Activated CD8-positive, alpha-beta T cell treated with anti-CD3 and anti-CD28 coated beads for 36 hours (primary cell): ENCODE data around the gene CLCN7. TPM values are rescaled to one million over a fixed set of nuclear protein-coding genes. Genes with fewer than 3 reads are reported as not detected.

Experiments
- ATAC-seq: fragments of 200-7000 bp; cut with Tn5 transposase; one replicate; pipeline ENCODE4 v1.10.0; 2021; ENCODE audit warnings: mild to moderate bottlenecking, moderate library complexity
- CTCF ChIA-PET: fragments of 350-600 bp; sonication (Branson Sonifier 250); formaldehyde crosslinking; loops from one replicate; lab custom pipeline; 2021; ENCODE audit warnings: antibody characterized with exemption; lab: Charles Lee
- POLR2A ChIA-PET: fragments of 350-600 bp; sonication (Branson Sonifier 250); formaldehyde crosslinking; loops from one replicate; lab custom pipeline; 2021; ENCODE audit warnings: antibody characterized with exemption; lab: Charles Lee
- DNase-seq: peaks from one replicate; pipeline ENCODE4 v3.0.0-alpha.2; 2020
- H3K27ac Mint-ChIP-seq: one replicate; pipeline ENCODE4 v1.8.0; 2021; ENCODE audit warnings: mild to moderate bottlenecking, mixed read lengths
- H3K27me3 Mint-ChIP-seq: one replicate; pipeline ENCODE4 v1.8.0; 2021; ENCODE audit warnings: mixed read lengths
- H3K36me3 Mint-ChIP-seq: one replicate; pipeline ENCODE4 v1.8.0; 2021; ENCODE audit warnings: low read depth, mixed read lengths
- H3K4me1 Mint-ChIP-seq: one replicate; pipeline ENCODE4 v1.8.0; 2021; ENCODE audit warnings: low read depth, mixed read lengths
- H3K4me3 Mint-ChIP-seq: one replicate; pipeline ENCODE4 v1.8.0; 2021; ENCODE audit warnings: mild to moderate bottlenecking, moderate library complexity, mixed read lengths
- H3K9me3 Mint-ChIP-seq: one replicate; pipeline ENCODE4 v1.8.0; 2021; ENCODE audit warnings: mixed read lengths
- CTCF ChIP-seq: fragments of 200-600 bp; IDR thresholded peaks from one replicate; pipeline ENCODE4 v1.8.0; 2022; ENCODE audit warnings: antibody characterized with exemption, mild to moderate bottlenecking
- intact Hi-C: fragments of 100-400 bp; cut with micrococcal nuclease; formaldehyde crosslinking; loops from one replicate; pipeline ENCODE4 v1.10.0; 2022
- total RNA-seq, 2 experiments: library from RNA; stranded (reverse); gene quantifications; one replicate each; pipeline ENCODE4 v1.2.3, GENCODE V29; 2021

The CLCN7 gene
- total RNA-seq, 2 experiments from 2014 or later, result 35.5 to 36.8 TPM

- no peak for ATAC-seq
- DNase-seq, result no peak
- no peak within 1 kb of the TSS for H3K4me3 Mint-ChIP-seq
- intact Hi-C loops, result no loop called here
- POLR2A ChIA-PET, result no interaction called here
- H3K9me3 Mint-ChIP-seq, result no peaks in the 10 kb centered on the region
- TF ChIP-seq CTCF, result no peak
- H3K27ac Mint-ChIP-seq, result no peak within 1 kb of the TSS
- CTCF ChIA-PET, result no interaction called here
- H3K4me1 Mint-ChIP-seq, result peaks cover 8% of the 10 kb centered on the region
- no peaks in the 10 kb centered on the region for H3K27me3 Mint-ChIP-seq
- no peaks in the 10 kb centered on the region for H3K36me3 Mint-ChIP-seq
These were observed 13.8 kb upstream of the CLCN7 start, which contains the start of gene PTX4 for GRCh38 chr16:1488619-1489018. PTX4 (minus strand) TSS chr16:1488944; CDS start chr16:1488909, 35 bp downstream.

- CTCF ChIA-PET, result no interaction called here
These were observed 13.3 kb upstream of the CLCN7 start for GRCh38 chr16:1488054-1488601.

GRCh38 chr16:1487395-1488053 lies 12.7 kb upstream of the CLCN7 start:
- POLR2A ChIA-PET, result no interaction called here
- DNase-seq (no peak), ATAC-seq (no peak)
- CTCF ChIA-PET, result no interaction called here
- H3K36me3 Mint-ChIP-seq, result no peaks in the 10 kb centered on the region
- H3K4me3 Mint-ChIP-seq, result no peak overlapping the region
- no peaks in the 10 kb centered on the region for H3K9me3 Mint-ChIP-seq
- no peaks in the 10 kb centered on the region for H3K27me3 Mint-ChIP-seq
- H3K27ac Mint-ChIP-seq, result no peak overlapping the region
- H3K4me1 Mint-ChIP-seq, result peaks cover 3% of the 10 kb centered on the region
- intact Hi-C loops, result no loop called here
- TF ChIP-seq CTCF, result no peak

More at GRCh38 chr16:1488054-1488601, 13.3 kb upstream of the CLCN7 start:
- Mint-ChIP-seq H3K27me3 (no peaks in the 10 kb centered on the region), H3K27ac (no peak overlapping the region), H3K36me3 (no peaks in the 10 kb centered on the region), H3K4me3 (no peak overlapping the region), H3K4me1 (peaks cover 8% of the 10 kb centered on the region), H3K9me3 (no peaks in the 10 kb centered on the region)
- intact Hi-C loops, result no loop called here
- POLR2A ChIA-PET, result no interaction called here
- DNase-seq, result no peak
- no peak for ATAC-seq
- no peak for TF ChIP-seq CTCF

GRCh38 chr16:1486551-1487390 lies 11.9 kb upstream of the CLCN7 start:
- ChIA-PET POLR2A (no interaction called here), CTCF (no interaction called here)
- intact Hi-C loops, result no loop called here
- no peak for DNase-seq
- no peaks in the 10 kb centered on the region for H3K9me3 Mint-ChIP-seq
- H3K4me1 Mint-ChIP-seq, result no peaks in the 10 kb centered on the region
- no peaks in the 10 kb centered on the region for H3K36me3 Mint-ChIP-seq
- no peak overlapping the region for H3K4me3 Mint-ChIP-seq
- no peak overlapping the region for H3K27ac Mint-ChIP-seq
- H3K27me3 Mint-ChIP-seq, result no peaks in the 10 kb centered on the region
- TF ChIP-seq CTCF, result no peak
- no peak for ATAC-seq
